ENCODE results near the gene SUSD4. TPM values are rescaled to one million over a fixed set of nuclear protein-coding genes. Genes with fewer than 3 reads are reported as not detected.

Gene SUSD4
- total and polyA plus RNA-seq, 9 of the 15 experiments (the other 6 are each of a cell fraction or from before 2014, with no cell fraction given) = 0.06 to 1.7 (median 0.09) TPM; not detected in 4

GRCh38 chr1:223378754-223379153 lies 14.8 kb upstream of the SUSD4 start:
- no TSS peak for BruUV-seq (replicated peaks)
- ChIA-PET POLR2A (interaction anchor here (1.1 to 2.1 kb wide), 3 partner anchors 10 to 38 kb away, joined by 3 to 5 read pairs (median 3); no protein-coding TSS in a partner anchor), CTCF (ENCODE audit: low intra/inter-chr PET ratio) (no interaction called here)
- Histone ChIP-seq H2AFZ (ENCODE audit: low read depth, low read length) (no peak overlapping the region), H3K9me3 (replicated peaks; ENCODE audit: control insufficient read depth, insufficient read depth, low read depth, low read length) (no peaks in the 10 kb centered on the region), H3K79me2 (ENCODE audit: control insufficient read depth, insufficient read depth, low read length) (no peaks in the 10 kb centered on the region), H3K4me2 (ENCODE audit: insufficient read depth, low read length) (no peak overlapping the region), H3K4me3 (no peak overlapping the region), H3K36me3 (ENCODE audit: control insufficient read depth, insufficient read depth, low read length) (no peaks in the 10 kb centered on the region), H3K27me3 (ENCODE audit: control insufficient read depth in 2 of 2, insufficient read depth in 2 of 2, low read length in 2 of 2) (peaks cover 4 to 8% of the 10 kb centered on the region in 2 experiments; a peak in 3 of 5 replicates), H3K9me1 (ENCODE audit: control insufficient read depth, insufficient read depth, low read length) (no peaks in the 10 kb centered on the region), H3K27ac (ENCODE audit: extremely low read depth, low read depth, low read length) (no peak overlapping the region), H4K20me1 (replicated peaks; ENCODE audit: control insufficient read depth, insufficient read depth, low read length) (no peaks in the 10 kb centered on the region), H3K9ac (ENCODE audit: insufficient read depth in 1 of 2, low read depth in 2 of 2, low read length in 2 of 2) (no peak overlapping the region), H3K4me1 (replicated peaks in 1 of 2; ENCODE audit: control insufficient read depth in 2 of 2, insufficient read depth in 2 of 2, low read length in 2 of 2) (no peaks in the 10 kb centered on the region)
- in situ Hi-C loops (cut with MboI) (no loop called here), intact Hi-C loops (cut with micrococcal nuclease) (no loop called here)
- FAIRE-seq (no peak), ATAC-seq (peak; percentile 49; the same call in 2 of the 3 replicates), DNase-seq (ENCODE audit: extremely low read depth in 1 of 4, low spot score in 3 of 4) (peak in 2 of 4 experiments; percentile 55 to 56)
- TF ChIP-seq MBD2 (IDR thresholded peaks at IDR 0.05; ENCODE audit: borderline replicate concordance, low read depth) (no peak), PYGO2 (tag; IDR thresholded peaks at IDR 0.05) (no peak), CBFA2T2 (conservative IDR thresholded peaks at IDR 0.05) (peak; percentile 35), RAD51 (IDR thresholded peaks at IDR 0.05; ENCODE audit: borderline replicate concordance, low read depth) (peak; percentile 82), MYBL2 (IDR thresholded peaks at IDR 0.05; ENCODE audit: low read depth) (no peak), MYBL2 (CRISPR knock-in tag; IDR thresholded peaks at IDR 0.05; ENCODE audit: borderline replicate concordance) (no peak), USF2 (CRISPR knock-in tag; IDR thresholded peaks at IDR 0.05) (peak; percentile 70), XRCC3 (IDR thresholded peaks at IDR 0.05) (no peak), TEAD2 (tag; IDR thresholded peaks at IDR 0.05) (no peak), GATA2 (CRISPR knock-in tag; IDR thresholded peaks at IDR 0.05) (no peak), TFAP4 (CRISPR knock-in tag; IDR thresholded peaks at IDR 0.05; ENCODE audit: borderline replicate concordance) (no peak), USF1 (CRISPR knock-in tag; IDR thresholded peaks at IDR 0.05) (peak; percentile 78), SRF (CRISPR knock-in tag; IDR thresholded peaks at IDR 0.05) (no peak)

Data from K562 (cell line).